NCI-H2171 treated with DMSO at 0.1 percent for 48 hours (cell line): Measurements from ENCODE around the gene SH3BP4.
A peak's percentile ranks its signal among the peaks of the same experiment; 100 is the strongest.

Experiments used
- DNase-seq: peaks from one replicate; lab custom pipeline; 2025; lab: John Stamatoyannopoulos, UW

Gene SH3BP4

DNA sequence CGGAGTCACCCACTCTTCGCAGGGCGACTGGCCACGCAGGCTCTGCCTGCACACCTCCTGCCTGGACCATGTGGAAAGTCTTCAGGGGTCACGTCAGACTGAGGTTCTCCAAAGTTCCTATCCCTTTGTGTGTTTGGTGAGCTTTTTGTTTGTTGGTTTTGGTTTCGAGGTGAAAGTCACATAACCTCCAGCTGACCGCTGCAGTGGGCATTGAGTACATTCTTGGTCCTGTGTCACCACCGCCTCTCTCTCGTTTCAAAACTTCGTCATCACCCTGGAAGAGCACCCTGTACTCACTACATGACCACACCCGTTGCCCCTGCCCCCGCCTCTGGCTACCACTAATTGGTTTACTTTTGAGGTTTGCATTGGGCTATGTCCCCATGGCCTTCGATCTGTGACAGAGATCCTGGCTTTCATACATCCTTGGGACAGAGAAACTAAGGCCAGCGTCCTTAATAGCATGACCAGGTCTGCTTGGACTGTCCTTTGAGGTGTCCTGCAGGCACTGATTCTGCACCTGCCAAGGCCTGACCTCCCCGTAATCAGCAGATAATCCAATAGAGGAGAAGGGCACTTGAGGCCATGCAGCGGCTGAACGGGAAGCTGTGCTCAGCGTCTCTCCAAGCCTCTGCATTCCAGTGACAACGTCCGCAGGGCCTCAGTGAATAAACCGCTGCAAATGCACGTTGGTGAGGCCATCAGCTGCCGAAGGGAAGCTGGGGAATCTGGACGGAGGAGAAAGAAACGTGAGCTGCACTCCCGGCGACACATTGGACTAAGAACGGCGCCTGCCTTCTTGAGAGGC is 46.8 kb downstream of the SH3BP4 start:
- no peak for DNase-seq

DNA sequence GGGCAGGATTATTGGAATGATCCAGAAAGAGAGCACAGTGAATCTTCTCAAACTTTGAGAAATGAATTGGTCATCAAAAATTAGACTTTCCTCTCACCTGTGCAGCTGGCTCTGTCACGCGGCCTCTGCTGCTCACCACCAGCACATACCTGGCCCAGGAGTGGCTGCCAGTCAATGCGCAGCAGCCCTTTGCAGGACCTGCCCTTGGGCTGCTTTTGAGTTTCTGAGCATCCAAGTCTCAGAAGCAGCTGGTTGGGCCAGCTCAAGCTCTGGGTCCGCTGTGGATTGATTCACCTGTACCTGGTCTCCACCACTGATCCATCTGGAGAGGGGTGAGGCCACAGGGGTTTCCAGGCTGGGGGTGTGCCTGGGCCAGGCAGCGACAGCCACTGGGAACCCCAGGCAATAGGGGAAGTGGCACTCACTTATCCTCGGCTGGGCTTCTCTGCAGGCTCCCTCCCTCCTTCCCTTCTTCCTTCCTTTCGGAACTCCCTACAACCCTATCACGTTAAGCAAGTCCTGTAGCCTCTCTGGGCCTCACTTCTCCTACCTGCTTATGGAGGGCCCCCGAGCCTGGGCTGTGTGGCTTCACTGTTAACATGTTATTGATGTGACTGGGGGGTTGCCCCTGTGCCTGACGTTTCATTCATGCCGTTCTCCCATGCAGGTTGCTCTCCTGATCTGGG is 48.1 kb downstream of the SH3BP4 start:
- no peak for DNase-seq

DNA sequence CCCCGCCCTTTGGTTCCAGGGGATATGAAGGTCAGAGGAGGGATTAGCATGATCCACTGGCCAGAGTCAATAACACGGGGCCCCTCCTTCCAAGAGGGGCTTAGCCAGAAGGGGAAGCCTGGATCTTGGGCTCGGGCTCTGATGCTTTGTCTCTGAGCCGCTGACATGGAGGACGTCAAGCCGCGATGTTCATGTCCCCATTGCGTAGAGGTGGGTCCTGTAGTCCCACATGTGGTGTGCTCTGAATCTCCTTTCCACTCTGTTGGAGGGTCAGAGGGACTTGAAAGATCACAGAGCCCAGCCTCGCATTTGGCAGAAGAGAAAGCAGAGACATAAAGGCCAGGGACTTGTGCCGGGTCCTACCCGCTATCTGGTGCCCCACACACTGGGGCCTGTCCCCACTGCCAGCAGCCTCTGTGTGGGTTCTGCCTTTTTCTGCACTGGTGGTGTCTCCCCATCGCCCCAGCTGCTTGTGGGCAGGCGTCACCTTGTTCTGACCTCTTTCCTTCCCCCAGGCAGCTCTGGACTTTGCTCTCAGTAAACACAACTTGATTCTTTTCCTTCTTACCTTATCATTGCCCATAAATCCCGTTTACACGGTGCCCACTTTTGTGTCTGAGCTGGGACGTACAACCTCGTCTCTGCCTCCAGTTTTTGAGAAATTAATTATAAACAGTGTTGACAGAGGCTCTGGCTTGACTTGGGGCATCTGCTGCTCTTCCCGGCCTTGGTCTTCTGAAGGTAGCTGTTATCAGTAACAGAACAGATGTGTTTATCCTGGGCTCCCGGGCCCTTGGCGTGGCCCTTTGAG is 48.8 kb downstream of the SH3BP4 start:
- DNase-seq = no peak

DNA sequence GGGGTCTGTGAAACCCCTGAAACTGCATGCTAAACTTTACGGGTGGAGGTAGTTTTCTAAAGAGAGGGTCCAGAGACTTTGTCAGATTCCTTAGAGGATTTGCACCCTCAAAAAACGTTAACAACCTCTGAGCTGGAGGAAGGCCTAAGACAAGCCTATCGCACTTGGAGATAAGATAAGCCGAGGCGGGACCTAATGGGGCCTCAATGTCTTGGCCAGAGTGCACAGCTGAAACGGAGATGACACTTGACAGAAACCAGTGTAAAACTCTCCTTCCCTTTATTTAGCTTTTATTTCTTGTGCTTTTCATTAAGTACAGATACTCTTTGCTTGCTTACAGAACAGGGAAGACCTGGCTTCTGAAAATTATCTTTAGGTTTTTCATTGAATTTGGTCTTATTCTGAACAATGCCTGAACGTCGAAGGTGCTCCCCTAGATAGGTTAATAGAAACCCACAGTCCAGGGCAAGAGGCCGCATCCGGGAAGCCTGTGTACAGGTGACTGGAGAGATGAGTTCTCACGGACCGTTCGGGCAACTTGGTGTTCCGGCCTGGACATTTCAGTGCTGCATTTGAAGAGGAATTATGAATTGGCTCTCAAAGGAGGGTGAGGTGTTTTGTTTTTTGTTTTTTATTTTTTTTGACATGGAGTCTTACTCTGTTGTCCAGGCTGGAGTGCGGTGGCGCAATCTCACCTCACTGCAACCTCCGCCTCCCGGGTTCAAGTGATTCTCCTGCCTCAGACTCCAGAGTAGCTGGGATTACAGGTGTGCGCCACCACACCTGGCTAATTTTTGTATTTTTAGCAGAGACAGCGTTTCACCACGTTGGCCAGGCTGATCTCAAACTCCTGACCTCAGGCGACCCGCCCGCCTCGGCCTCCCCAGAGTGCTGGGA is 49.7 kb downstream of the SH3BP4 start:
- no peak for DNase-seq

DNA sequence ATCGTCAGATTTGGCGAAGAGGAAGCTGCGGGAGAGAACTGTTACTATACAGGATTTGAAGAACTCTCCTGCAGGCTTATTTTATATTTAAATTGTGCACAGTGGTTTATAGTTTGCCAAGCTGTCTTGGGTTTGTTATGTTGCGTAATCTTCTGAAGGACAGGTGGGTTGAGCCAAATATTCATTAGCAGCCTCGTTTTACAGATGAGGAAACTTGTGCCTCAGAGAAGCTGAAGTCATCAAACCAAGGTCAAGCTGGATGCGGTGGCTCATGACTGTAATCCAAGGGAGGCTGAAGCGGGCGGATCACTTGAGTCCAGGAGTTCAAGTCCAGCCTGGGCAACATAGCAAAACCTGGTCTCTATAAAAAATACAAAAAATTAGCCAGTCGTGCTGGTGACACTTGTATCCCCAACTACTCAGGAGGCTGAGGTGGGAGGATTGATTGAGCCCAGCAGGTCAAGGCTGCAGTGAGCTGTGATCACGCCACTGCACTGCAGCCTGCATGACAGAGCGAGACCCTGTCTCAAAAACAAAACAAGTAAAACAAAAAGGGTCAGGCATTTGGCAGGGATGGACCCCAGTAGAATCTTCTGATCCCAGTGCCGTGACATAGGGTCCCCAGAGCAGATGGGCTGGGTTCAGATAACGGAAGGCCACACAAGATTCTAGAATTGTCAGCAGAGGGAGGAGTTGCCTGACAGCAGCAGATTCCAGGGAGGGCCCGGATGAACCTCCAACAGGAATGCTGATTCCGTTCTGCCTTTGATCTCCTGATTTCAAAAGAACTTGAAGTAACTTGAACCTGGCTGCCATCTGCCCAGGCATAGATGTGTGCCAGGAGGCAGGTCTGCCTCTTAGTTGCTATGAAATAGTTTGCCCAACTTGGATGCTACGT is 50.6 kb downstream of the SH3BP4 start:
- DNase-seq = peak; percentile 50

DNA sequence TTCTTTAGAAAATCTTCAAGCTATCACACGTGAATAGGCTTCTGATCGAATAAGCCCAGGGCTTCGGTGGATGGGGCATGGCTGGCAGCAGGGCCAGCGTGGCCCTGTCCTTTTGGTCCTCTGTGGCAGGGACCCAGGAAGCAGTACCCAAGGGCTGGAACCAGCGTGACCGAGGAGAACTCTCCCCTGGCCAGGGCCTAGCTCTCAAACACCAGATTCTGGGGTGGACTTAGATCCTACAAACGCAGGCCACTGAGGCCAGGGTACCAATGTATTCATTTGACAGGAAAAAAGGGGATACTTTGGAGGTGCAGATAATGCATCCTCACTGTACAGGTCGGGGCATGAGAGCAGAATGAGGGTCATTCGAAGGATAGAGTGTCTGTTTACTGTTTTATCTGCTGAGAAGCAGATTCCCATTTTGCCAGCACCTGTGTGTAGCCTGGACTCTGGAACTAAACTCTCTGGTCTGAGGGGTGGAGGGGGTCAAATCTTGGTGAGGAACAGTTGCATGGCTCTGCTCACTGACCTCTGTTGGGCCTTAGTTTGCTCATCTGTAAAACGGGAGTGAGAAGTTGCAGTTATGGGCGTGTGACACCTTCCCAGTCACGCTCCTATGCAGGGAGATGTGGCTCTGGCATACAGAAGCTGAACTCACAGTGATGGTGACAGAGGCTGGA is 51.4 kb downstream of the SH3BP4 start:
- DNase-seq = no peak

DNA sequence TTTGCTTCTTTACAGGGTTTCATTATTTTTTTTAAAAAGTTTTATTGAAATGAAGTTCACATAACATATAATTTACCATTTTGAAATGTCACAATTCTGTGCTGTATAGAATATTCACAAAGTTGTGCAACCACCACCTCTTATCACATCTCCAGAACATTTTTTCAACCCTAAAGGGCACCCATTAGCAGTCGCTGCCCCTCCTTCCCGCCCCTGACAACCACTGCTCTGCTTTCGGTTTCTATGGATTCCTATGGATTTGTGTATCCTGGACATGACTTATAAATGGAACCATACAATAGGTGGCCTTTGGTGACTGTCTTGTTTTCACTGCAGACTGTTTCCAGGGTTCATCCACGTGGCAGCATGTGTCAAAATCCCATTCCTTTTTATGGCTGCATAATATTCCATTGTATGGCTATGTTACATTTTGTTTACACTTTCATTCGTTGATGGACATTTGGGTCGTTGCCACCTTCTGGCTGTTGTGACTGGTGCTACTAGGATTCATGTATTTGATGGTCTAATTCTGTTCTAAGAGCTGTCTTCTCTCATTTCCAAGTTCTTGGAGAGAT is 52.6 kb downstream of the SH3BP4 start:
- no peak for DNase-seq

DNA sequence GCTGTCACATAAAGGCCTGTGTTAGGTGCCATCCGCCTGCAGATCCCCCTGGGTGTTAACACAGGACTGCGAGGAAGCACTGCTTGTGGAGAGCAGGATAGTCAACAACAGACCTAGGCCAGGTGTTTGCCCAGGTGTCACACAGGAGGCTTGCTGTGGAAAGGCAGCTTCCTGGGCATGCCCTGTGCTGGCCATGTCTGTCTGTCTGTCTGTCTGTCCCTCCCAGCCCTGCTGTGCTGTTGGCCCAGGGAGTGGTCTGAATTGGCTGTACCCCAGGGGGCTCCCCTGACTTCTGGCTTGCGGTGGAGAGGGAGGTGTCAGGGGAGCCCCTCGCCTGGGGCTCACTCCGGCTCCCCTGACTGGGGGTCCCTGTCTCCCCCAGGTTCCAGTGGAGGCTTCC is 53.2 kb downstream of the SH3BP4 start:
- DNase-seq = no peak

DNA sequence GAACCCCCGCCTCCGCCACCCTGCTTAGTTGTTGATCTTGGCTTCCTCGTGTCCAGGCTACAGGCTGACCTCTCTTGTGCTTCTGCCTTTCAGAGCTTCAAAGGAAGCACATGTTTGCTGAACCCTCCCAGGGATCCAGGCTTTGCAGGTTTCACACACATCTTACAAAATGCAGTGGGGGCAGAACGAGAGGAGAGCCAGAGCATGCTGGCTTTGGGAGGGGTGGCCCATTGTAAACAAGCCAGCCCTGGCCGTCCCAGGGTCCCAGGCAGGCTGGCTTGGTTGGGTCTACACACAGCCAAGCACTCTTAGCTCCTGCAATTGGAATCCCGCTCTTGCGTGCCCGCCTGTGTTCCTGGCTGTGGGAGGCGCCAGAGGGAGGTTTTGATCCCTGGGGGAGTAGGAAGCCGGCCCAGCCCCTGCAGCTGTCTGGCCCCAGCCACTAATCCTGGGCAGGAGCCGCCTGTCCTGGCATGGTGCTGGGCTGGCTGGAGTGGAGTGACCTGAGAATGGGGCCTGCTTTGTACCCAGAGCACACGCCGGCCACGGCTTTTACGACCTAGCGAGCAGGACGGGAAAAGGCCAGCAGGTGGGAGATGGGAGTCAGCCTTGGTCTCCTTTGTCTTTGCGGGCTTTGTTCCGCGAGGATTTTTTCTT is 53.9 kb downstream of the SH3BP4 start:
- DNase-seq = no peak

DNA sequence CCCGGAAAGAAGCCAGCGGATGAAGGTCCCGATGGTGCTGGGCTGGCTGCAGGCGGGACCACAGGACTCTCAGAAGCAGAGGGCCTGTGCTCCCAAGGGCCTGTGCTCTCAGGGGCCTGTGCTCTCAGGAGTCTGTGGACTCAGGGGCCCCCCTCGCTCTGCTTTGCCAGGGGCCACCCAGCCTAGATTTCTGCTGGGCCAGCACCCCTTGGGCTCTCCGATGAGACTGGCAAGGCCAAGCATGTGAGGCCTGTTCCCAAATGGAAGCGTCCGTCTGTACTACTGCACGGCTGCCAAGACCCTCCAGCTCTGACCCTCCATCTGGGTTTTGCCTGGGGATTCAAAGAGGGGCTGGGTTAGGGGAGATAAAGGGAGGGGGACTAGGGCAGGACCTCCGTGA is 54.6 kb downstream of the SH3BP4 start:
- DNase-seq = no peak

DNA sequence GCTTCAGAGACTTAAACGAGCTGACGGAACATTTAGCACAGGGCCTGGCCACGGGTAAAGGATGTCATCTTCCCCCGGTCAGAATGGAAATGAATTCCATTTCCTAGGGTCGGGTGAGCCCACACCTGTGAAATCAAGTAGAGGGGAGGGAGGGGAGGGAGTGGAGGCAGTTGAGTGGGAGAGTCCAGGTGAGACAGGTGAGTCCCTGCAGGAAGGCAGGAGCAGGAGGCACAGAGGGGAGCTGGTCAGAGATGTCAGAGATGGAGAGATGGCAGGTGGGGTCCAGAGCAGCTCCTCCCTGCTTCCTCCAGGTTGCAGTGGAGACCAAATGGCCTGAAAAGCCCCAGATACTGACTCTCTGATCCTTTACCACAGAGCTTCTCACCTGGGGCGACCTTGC is 55.2 kb downstream of the SH3BP4 start:
- no peak for DNase-seq

DNA sequence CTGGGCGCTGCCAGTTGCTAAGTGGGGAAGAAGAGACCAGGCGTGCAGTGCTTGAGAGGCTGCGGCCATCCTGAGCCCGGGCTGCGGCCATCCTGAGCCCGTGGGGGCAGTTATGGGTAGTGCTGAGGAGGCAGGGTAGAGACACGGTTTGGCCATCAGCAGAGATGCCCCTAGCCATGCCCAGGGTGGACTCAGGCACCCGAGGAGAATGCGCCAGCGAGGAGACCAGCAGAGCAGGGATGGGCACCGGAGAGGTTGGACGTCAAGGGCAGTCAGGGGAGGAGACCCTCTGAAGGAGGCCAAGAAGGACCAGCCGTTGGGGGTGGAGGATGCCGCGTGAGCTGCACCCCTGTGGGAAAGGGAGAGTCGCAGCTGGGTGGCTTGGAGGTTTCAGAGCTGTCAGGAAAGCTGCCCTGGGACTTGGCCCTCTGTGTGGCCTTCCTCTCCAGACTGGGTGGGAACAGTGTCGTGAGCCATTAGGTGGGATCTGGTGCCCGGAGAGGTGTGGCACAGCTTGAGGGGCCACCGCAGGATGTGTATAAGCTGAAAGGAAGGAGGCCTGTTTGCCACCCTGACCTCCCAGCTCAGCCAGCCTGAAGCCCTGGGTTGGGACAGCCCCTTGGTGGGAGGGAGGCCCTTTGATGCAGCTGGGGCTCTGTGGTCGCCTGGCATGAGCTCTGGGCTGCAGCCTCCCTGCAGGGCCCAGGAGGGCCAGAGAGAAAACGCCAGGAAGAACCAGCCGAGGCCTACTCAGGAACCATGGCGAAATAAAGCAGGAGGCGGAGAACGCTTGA is 56.0 kb downstream of the SH3BP4 start:
- no peak for DNase-seq

DNA sequence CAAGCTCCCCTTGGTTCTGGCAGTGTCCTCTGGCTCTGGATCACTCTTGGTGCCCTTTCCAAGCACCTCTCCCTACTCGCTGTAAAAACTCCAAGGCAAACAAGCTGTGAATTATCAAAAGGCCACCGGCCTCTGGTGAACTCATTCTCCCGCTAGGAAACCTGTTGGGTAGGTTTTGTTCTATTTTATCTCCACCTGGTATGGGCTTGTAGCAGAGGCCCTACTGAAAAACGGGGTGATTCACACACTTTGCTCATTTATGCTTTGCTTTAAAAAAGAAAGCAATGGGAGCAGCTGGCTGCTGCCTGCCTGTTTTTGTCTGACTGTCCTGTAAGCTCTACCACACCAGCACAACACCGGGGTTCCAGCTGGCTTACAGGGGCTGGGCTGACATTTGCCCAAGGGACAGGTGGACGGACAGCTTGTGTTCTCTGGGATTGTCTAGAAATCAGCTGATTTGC is 56.8 kb downstream of the SH3BP4 start:
- no peak for DNase-seq

DNA sequence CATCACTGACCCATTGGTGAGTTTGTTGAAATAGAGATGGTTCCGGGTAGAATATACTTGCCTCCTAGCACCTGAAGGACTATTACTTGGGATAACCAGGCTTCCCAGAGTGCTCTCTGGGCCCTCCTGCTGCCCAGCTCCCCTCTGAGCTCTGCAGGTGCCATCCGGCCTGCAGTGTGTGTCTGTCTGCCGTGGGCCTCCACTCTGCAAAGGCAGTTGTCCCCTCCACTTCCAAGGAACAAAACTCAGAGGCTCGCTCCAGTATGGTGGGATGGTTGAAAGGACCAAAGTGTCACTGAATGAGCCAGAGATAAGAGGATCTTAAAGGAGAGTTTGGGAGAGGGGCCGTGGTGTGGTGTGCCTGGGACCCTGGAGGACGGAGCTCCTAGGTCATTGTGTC is 57.3 kb downstream of the SH3BP4 start:
- DNase-seq = no peak

DNA sequence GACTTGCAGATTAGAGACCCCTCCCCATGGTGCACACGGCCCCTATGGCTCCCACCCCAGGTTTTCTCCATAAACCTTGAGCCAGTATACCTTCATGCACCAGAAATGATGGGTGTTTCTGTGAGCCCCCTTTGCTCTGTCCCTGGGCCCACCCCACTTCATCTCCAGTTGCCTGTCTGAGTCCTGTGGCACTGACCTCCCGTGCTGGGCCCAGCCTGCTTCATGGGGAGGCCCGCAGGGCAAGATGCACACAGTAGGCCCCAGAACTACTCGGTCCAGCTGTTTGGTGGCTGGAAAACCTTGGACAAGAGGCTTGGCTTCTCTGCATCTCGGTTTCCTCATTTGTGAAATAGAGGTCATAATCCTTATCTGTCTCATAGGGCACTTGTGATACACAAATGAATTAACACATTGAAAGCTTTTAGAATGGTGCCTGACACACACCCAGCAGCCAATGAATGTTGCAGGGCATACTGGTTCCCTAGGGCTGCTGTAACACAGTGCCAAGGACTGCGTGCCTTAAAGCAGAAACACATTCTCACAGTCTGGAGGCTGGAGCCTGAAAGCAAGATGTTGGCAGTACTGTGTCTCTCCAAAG is 58.4 kb downstream of the SH3BP4 start:
- no peak for DNase-seq

DNA sequence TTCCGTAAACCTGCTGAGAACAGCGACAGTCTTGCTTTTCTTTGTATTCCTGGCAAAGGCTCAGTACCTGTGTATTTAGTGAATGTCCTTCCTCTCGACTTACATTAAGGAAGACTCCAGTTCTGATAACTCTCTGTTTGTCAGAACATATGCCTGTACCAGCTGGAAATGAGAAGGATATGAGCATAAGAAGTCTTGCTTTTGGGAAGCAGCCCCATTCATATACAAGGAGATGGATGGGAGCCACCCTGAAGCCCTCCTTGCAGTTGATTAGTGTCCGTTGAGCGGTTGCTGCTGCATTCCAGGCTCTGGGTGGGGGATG is 59.8 kb downstream of the SH3BP4 start:
- no peak for DNase-seq

DNA sequence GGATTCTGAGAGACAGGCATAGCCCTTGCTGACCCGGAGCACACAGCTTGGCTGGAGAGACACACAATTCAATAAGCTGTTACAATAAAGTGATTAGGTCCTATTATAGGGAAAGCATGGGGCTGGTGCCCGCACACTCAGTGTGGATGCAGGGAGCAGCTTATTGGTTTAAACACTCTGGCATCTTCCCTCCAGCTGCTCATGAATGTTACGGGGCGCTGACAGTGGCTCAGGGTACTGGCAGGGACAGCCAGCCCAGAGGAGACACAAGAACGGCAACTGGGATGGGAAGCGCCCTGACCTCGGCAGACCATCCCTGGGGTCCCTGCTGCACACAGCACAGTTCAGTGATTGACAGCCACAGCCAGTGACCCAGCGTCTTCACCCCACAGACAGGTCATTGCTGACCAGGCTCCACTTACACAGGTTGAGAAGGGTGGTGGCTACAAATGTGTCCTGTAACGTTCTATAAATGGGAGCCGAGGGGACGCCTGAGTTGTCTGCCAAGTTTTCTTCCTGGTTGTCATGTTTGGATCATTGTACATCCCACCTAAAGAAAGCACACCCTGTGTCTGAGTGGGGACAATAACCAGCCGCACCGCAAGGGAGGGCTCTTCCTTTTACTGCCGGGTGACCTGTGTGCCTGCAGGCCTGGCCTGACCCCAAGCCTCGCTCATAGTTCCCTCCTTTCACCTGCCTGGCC is 60.3 kb downstream of the SH3BP4 start:
- DNase-seq = no peak
